Frontal cortex (tissue), 4 donors: Measurements from ENCODE around the gene MT1H. TPM values are rescaled to one million over a fixed set of nuclear protein-coding genes. Genes with fewer than 3 reads are reported as not detected.
"Not testable (repeated sequence)": the region's sequence is repeated elsewhere in the genome, so short reads cannot be mapped to it uniquely, and the experiment has no call there.

Experiments
- DNase-seq, 2 donors: peaks; one replicate each; pipeline ENCODE4 v3.0.0; 2012; ENCODE audit warnings: low spot score in 2 of 2
- FAIRE-seq: peaks from 2 replicates; lab custom pipeline; 2012; peaks lifted over from hg19 to GRCh38; lab: Jason Lieb, UNC
- total RNA-seq: library from RNA; depleted of rRNA; stranded (reverse); fragments of >200 nt; gene quantifications from one replicate; pipeline ENCODE4 v1.2.3, GENCODE V29; 2014
- donor health status: control.
- donor health status: control.
- donor health status: control.

The MT1H gene
- total RNA-seq, 1 donor from 2014 or later, result not detected

- no peak for FAIRE-seq
- no peak for DNase-seq
These were observed 40.6 kb downstream of the MT1H start for GRCh38 chr16:56710181-56710737.

DNA sequence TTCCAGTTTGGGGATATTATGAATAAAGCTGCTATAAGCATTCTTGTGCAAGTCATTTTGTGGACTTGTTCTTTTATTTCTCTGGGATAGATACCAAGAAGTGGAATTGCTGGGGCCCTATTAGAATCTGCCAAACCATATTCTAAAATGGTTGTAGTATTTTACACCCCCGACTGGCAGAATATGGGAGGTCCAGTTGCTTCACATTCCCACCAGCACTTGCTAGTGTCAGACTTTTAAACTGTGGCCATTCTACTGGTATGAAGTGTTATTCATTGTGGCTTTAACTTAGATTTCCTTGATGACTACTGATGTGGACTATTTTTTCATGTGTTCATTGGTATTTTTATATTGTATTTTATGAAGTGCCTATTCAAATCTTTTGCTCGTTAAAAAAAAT, 42.2 kb downstream of the MT1H start:
- no peak for DNase-seq
- FAIRE-seq, result no peak

- no peak for FAIRE-seq
These were observed 44.2 kb downstream of the MT1H start for GRCh38 chr16:56713794-56714193.

GRCh38 chr16:56715126-56715525, 45.5 kb downstream of the MT1H start:
- no peak for FAIRE-seq

More at GRCh38 chr16:56713794-56714193, 44.2 kb downstream of the MT1H start:
- no peak for DNase-seq

GRCh38 chr16:56716761-56717160, 47.1 kb downstream of the MT1H start:
- no peak for FAIRE-seq

More at GRCh38 chr16:56715126-56715525, 45.5 kb downstream of the MT1H start:
- DNase-seq, result no peak

GRCh38 chr16:56717532-56717931, 47.9 kb downstream of the MT1H start:
- not testable (repeated sequence) for FAIRE-seq, DNase-seq

More at GRCh38 chr16:56716761-56717160, 47.1 kb downstream of the MT1H start:
- DNase-seq, result no peak

Other genes with a start within 250 kb of the MT1H start
- 336 TPM for gene AMFR, start 244.3 kb upstream of the MT1H start, total RNA-seq
- gene NUDT21, start 218.5 kb upstream of the MT1H start, total RNA-seq, result 280 TPM
- gene OGFOD1, start 218.3 kb upstream of the MT1H start, total RNA-seq, result 26.9 TPM
- gene BBS2, start 149.8 kb upstream of the MT1H start, total RNA-seq, result 144 TPM
- not detected for gene MT4, start 104.7 kb upstream of the MT1H start, total RNA-seq
- gene MT3, start 80.3 kb upstream of the MT1H start, total RNA-seq, result 7.3 TPM
- 1.6 TPM for gene MT2A, start 61.2 kb upstream of the MT1H start, total RNA-seq
- gene MT1E, start 44.0 kb upstream of the MT1H start, total RNA-seq, result 5.7 TPM
- not detected for gene MT1M, start 37.2 kb upstream of the MT1H start, total RNA-seq
- not detected for gene MT1A, start 31.1 kb upstream of the MT1H start, total RNA-seq
- gene MT1B, start 17.9 kb upstream of the MT1H start, total RNA-seq, result not detected
- gene MT1F, start 11.9 kb upstream of the MT1H start, total RNA-seq, result 1.2 TPM
- gene MT1G, start 1.7 kb upstream of the MT1H start, total RNA-seq, result not detected
- 7.7 TPM for gene MT1X, start 12.7 kb downstream of the MT1H start, total RNA-seq
- 219 TPM for gene NUP93, start 60.3 kb downstream of the MT1H start, total RNA-seq
- gene SLC12A3, start 195.4 kb downstream of the MT1H start, total RNA-seq, result not detected